ENCODE data around the gene CLSTN3.

- TF ChIP-seq CEBPG (CRISPR knock-in tag; IDR thresholded peaks at IDR 0.05) = no peak
- peak in 1 of 2 experiments; percentile 53; a peak in 2 of 4 replicates for TF ChIP-seq CEBPG (tag; conservative IDR thresholded peaks at IDR 0.05 in 1 of 2, IDR thresholded peaks at IDR 0.05 in 1 of 2)
- TF ChIP-seq, protein P1, sequence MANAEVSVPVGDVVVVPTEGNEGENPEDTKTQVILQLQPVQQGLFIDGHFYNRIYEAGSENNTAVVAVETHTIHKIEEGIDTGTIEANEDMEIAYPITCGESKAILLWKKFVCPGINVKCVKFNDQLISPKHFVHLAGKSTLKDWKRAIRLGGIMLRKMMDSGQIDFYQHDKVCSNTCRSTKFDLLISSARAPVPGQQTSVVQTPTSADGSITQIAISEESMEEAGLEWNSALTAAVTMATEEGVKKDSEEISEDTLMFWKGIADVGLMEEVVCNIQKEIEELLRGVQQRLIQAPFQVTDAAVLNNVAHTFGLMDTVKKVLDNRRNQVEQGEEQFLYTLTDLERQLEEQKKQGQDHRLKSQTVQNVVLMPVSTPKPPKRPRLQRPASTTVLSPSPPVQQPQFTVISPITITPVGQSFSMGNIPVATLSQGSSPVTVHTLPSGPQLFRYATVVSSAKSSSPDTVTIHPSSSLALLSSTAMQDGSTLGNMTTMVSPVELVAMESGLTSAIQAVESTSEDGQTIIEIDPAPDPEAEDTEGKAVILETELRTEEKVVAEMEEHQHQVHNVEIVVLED (CRISPR knock-in tag; IDR thresholded peaks at IDR 0.05) = no peak
- no peak for TF ChIP-seq ZNF408 (CRISPR knock-in tag; IDR thresholded peaks at IDR 0.05; ENCODE audit: low read depth)
- TF ChIP-seq, protein P2, sequence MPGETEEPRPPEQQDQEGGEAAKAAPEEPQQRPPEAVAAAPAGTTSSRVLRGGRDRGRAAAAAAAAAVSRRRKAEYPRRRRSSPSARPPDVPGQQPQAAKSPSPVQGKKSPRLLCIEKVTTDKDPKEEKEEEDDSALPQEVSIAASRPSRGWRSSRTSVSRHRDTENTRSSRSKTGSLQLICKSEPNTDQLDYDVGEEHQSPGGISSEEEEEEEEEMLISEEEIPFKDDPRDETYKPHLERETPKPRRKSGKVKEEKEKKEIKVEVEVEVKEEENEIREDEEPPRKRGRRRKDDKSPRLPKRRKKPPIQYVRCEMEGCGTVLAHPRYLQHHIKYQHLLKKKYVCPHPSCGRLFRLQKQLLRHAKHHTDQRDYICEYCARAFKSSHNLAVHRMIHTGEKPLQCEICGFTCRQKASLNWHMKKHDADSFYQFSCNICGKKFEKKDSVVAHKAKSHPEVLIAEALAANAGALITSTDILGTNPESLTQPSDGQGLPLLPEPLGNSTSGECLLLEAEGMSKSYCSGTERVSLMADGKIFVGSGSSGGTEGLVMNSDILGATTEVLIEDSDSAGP (CRISPR knock-in tag; IDR thresholded peaks at IDR 0.05) = no peak
- no peak for TF ChIP-seq SMC3 (conservative IDR thresholded peaks at IDR 0.05; ENCODE audit: insufficient read depth, low read depth, low read length)
These were observed 4.4 kb upstream of the CLSTN3 start for GRCh38 chr12:7125632-7126227.

Measured in K562 (cell line).